SH-SY5Y (cell line): Measurements from ENCODE around the gene NHLRC4.

Experiments used
- GATA2 ChIP-seq: IDR thresholded peaks from 2 replicates; pipeline ENCODE4 v1.6.1; 2011; ENCODE audit warnings: mild to moderate bottlenecking, low read depth, low read length
- GATA3 ChIP-seq: IDR thresholded peaks from 2 replicates; pipeline ENCODE4 v1.6.1; 2011; ENCODE audit warnings: low read depth, mild to moderate bottlenecking, low read length, moderate library complexity

DNA sequence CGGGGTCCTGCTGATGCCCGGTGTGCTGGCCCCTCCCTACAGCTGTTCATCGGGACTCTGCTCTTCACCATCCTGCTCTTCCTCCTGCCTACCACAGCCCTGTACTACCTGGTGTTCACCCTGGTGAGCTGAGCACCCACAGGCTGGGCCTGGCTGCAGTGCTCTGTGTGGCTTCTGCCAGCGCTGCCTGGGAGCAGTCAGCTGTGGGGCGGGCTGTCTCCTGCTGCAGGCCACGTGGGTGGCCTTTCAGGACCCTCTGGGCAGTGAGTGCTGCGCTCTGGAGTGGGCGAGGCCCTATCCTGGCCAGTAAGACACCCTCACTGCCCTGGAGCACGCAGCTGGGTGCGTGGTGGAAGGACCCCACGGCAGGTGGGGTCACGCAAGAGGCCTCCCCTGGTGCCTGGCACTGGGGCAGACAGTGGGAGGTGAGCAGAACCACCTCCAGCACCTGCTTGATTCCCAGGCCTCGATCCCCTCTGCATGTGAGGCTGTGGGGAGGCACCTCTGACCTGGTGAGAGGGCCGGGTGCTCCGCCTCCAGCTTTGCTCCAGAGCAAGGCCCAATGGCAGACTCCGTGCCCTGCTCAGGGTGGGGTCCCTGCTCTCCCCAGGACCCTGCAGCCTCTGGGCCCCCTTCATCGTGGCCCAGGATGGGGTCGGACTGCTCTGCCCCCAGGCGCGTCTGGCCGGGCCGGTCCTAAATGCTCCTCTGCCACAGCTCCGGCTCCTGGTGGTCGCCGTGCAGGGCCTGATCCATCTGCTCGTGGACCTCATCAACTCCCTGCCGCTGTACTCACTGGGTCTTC lies 13.5 kb downstream of the NHLRC4 start:
- TF ChIP-seq GATA2 (no peak), GATA3 (no peak)
